ENCODE data around the gene PSMC5.

PSMC5 gene

DNA sequence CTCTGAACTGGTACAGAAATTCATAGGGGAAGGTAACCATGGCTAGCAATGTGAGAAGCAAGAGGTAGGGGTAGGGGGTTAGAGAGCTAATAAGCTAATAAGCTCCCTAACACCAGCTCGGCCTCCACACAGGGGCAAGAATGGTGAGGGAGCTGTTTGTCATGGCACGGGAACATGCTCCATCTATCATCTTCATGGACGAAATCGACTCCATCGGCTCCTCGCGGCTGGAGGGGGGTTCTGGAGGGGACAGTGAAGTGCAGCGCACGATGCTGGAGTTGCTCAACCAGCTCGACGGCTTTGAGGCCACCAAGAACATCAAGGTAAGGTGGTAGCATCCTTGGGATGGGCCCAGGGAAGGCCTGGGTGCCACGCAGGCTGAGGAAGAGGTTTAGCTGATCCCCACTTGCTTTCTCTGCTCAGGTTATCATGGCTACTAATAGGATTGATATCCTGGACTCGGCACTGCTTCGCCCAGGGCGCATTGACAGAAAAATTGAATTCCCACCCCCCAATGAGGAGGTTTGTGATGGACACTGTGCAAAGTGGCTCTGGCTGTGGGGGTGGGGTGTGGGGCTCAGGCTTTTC is 3.8 kb downstream of the PSMC5 start:
- Histone ChIP-seq H3K4me2 (ENCODE audit: low read depth, low read length, poor library complexity, severe bottlenecking) (peak overlapping the region; percentile 82), H3F3A (ENCODE audit: low read depth) (no peaks in the 10 kb centered on the region), H3K4me3 (ENCODE audit: low read length, poor library complexity, severe bottlenecking) (peak overlapping the region; percentile 87), H3K9ac (ENCODE audit: low read depth, low read length, poor library complexity, severe bottlenecking) (peak overlapping the region; percentile 89), H3K36me3 (ENCODE audit: insufficient read depth, low read length) (peaks cover 59% of the 10 kb centered on the region), H2AFZ (ENCODE audit: low read length) (no peak overlapping the region), H4K20me1 (ENCODE audit: insufficient read depth, low read length, poor library complexity, severe bottlenecking) (peaks cover 31% of the 10 kb centered on the region), H3K9me3 (ENCODE audit: insufficient read depth, low read depth, low read length) (no peaks in the 10 kb centered on the region), H3K79me2 (ENCODE audit: insufficient read depth, low read length) (peaks cover 89% of the 10 kb centered on the region), H3K9me2 (replicated peaks; ENCODE audit: low read depth, low read length) (no peaks in the 10 kb centered on the region), H3K27me3 (ENCODE audit: insufficient read depth, low read length, poor library complexity, severe bottlenecking) (no peaks in the 10 kb centered on the region), H3K4me1 (ENCODE audit: insufficient read depth, low read length, poor library complexity, severe bottlenecking) (peaks cover 53% of the 10 kb centered on the region)
- no peak for TF ChIP-seq EZH2phosphoT487 (IDR thresholded peaks at IDR 0.05; ENCODE audit: borderline replicate concordance)
- TF ChIP-seq, protein P1, sequence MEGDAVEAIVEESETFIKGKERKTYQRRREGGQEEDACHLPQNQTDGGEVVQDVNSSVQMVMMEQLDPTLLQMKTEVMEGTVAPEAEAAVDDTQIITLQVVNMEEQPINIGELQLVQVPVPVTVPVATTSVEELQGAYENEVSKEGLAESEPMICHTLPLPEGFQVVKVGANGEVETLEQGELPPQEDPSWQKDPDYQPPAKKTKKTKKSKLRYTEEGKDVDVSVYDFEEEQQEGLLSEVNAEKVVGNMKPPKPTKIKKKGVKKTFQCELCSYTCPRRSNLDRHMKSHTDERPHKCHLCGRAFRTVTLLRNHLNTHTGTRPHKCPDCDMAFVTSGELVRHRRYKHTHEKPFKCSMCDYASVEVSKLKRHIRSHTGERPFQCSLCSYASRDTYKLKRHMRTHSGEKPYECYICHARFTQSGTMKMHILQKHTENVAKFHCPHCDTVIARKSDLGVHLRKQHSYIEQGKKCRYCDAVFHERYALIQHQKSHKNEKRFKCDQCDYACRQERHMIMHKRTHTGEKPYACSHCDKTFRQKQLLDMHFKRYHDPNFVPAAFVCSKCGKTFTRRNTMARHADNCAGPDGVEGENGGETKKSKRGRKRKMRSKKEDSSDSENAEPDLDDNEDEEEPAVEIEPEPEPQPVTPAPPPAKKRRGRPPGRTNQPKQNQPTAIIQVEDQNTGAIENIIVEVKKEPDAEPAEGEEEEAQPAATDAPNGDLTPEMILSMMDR (conservative IDR thresholded peaks at IDR 0.05; ENCODE audit: low read length), result no peak

DNA sequence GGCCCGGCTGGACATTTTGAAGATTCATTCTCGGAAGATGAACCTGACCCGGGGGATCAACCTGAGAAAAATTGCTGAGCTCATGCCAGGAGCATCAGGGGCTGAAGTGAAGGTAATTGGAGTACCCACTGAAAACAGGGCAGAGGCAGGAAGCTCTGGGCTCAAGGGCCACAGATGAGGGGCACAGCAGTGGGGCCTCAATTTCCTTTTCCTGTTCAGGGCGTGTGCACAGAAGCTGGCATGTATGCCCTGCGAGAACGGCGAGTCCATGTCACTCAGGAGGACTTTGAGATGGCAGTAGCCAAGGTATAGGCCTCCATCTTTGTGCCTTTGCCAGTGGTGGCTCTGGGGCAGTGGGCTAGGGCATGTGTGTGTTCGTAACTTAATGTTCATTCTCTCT is 4.3 kb downstream of the PSMC5 start:
- H3K9me3 ChIP-seq (ENCODE audit: insufficient read depth, low read depth, low read length), result no peaks in the 10 kb centered on the region
- peaks cover 59% of the 10 kb centered on the region for H3K36me3 ChIP-seq (ENCODE audit: insufficient read depth, low read length)
- TF ChIP-seq, protein P1 (conservative IDR thresholded peaks at IDR 0.05; ENCODE audit: low read length), result no peak
- no peak for TF ChIP-seq EZH2phosphoT487 (IDR thresholded peaks at IDR 0.05; ENCODE audit: borderline replicate concordance)
- no peaks in the 10 kb centered on the region for H3K27me3 ChIP-seq (ENCODE audit: insufficient read depth, low read length, poor library complexity, severe bottlenecking)
- no peak overlapping the region for H2AFZ ChIP-seq (ENCODE audit: low read length)
- no peaks in the 10 kb centered on the region for H3K9me2 ChIP-seq (replicated peaks; ENCODE audit: low read depth, low read length)
- peaks cover 87% of the 10 kb centered on the region for H3K79me2 ChIP-seq (ENCODE audit: insufficient read depth, low read length)
- H3K9ac ChIP-seq (ENCODE audit: low read depth, low read length, poor library complexity, severe bottlenecking), result peak overlapping the region; percentile 89
- H3K4me3 ChIP-seq (ENCODE audit: low read length, poor library complexity, severe bottlenecking), result peak overlapping the region; percentile 87
- no peaks in the 10 kb centered on the region for H3F3A ChIP-seq (ENCODE audit: low read depth)
- peak overlapping the region; percentile 82 for H3K4me2 ChIP-seq (ENCODE audit: low read depth, low read length, poor library complexity, severe bottlenecking)
- peaks cover 26% of the 10 kb centered on the region for H4K20me1 ChIP-seq (ENCODE audit: insufficient read depth, low read length, poor library complexity, severe bottlenecking)
- H3K4me1 ChIP-seq (ENCODE audit: insufficient read depth, low read length, poor library complexity, severe bottlenecking), result peaks cover 48% of the 10 kb centered on the region

DNA sequence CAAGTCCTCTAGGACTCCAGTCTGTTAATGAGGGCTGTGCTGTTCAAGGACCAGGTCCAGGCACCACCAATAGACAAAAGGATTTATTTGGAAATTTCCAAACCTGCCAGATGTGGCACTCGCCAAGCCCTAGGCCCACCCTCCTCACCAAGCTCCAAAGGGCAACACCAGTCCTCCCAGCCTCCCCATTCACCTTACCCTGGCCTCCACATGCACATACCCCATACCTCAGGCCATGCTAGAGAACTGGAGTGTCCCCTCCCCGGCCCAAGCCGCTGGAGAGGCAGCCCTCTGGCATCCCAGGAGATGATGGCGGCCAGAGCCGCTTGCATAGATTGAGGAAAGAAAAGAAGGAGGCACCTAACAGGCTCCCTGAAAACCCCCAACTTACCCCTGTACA is 4.8 kb downstream of the PSMC5 start:
- Histone ChIP-seq H2AFZ (ENCODE audit: low read length) (no peak overlapping the region), H3K9ac (ENCODE audit: low read depth, low read length, poor library complexity, severe bottlenecking) (peak overlapping the region; percentile 89), H3K4me2 (ENCODE audit: low read depth, low read length, poor library complexity, severe bottlenecking) (peak overlapping the region; percentile 82), H4K20me1 (ENCODE audit: insufficient read depth, low read length, poor library complexity, severe bottlenecking) (peaks cover 25% of the 10 kb centered on the region), H3F3A (ENCODE audit: low read depth) (no peaks in the 10 kb centered on the region), H3K9me3 (ENCODE audit: insufficient read depth, low read depth, low read length) (no peaks in the 10 kb centered on the region), H3K4me1 (ENCODE audit: insufficient read depth, low read length, poor library complexity, severe bottlenecking) (peaks cover 47% of the 10 kb centered on the region), H3K4me3 (ENCODE audit: low read length, poor library complexity, severe bottlenecking) (peak overlapping the region; percentile 87), H3K36me3 (ENCODE audit: insufficient read depth, low read length) (peaks cover 63% of the 10 kb centered on the region), H3K9me2 (replicated peaks; ENCODE audit: low read depth, low read length) (no peaks in the 10 kb centered on the region), H3K79me2 (ENCODE audit: insufficient read depth, low read length) (peaks cover 88% of the 10 kb centered on the region), H3K27me3 (ENCODE audit: insufficient read depth, low read length, poor library complexity, severe bottlenecking) (no peaks in the 10 kb centered on the region)
- TF ChIP-seq, protein P1 (conservative IDR thresholded peaks at IDR 0.05; ENCODE audit: low read length), result no peak
- TF ChIP-seq EZH2phosphoT487 (IDR thresholded peaks at IDR 0.05; ENCODE audit: borderline replicate concordance), result no peak
